HG03159 (cell line): Measurements from ENCODE around the gene TRIM29.
A peak's percentile ranks its signal among the peaks of the same experiment; 100 is the strongest.

Experiments used
- ATAC-seq: cut with Tn5 transposase; IDR thresholded peaks from one replicate; pipeline ENCODE4 v1.9.1; 2021; ENCODE audit warnings: mild to moderate bottlenecking, moderate library complexity; ENCODE audit not compliant: unreplicated experiment

Gene TRIM29

GRCh38 chr11:120124355-120124754 lies 13.6 kb downstream of the TRIM29 start:
- no peak for ATAC-seq

DNA sequence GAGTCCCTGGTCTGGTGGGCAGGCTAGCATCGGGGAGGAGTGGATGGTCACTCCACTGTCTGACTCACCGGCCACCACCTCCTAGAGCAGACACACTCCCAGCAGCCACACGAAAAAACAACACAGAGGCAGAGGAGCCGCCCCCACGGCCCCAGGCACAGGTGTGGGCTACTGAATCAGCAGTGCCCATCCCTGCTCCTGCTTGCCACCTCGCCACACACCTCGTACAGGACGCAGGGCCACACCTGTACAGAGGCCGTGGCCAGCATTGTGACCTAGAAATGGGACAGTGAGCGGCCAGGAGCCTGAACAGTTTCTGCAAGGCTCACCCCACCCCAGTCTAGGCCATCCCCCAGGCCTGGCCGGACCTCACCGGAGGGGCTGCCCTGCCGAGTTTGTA lies 14.0 kb downstream of the TRIM29 start:
- no peak for ATAC-seq

DNA sequence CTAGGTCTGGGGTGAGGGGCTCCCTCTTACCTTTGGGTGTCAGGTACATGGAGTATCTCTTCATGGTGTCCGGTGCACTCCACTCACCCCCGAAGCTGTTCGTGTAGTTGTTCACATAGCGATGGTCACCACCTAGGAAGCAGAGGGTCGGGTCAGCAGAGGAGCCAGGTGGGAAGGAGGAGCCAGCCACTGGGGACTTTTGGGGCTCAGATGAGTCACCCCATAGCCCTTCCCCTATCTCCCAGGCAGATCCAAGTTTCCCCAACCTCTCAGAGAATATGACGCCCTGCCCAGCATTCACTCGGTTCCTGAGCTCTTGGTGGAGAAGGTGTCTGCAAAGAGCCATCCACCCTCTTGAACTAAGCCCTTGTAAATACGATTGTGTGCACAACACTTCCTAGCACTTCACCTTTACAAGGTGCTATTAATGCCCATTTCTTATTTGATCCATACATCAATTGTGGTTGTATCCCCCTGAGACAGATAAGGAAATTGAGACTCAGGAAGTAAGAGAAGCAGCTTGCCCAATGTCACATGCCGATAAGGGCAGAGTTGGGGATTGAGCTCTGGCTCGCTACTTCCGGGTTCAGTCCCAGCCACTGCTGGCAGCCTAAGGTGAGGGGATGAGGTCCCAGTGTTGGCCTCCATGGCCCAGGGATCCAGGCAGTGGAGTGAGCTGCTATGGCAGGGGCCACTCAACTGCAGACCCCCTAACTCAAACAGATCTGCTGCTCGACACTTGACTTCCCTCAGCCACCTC lies 14.8 kb downstream of the TRIM29 start:
- no peak for ATAC-seq

DNA sequence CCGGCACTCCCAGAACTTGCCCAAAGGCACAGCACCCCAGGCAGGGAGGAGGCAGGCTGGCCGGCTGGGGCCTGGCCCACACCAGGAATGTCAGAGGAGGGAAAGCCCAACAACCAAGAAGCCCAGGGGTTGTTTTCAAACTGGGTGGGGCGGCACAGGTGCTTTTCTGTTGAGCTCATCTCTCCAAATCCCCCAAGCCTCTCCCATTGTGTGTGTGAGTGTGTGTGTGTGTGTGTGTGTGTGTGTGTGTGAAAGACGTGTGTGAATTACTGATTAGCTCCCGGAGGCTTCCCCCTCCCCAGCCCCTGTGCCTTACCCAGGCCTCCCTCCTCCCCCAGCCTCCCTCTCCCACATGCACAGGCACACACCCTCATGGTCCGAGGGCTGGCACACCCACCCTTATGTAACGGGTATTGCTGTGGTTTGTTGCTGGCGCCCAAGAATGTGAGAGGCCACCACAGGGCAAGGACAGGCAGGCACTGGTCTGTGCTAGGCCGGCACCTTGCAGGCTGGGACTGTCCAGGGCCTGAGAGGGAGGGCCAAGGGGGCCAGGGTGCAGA lies 15.9 kb downstream of the TRIM29 start:
- no peak for ATAC-seq

DNA sequence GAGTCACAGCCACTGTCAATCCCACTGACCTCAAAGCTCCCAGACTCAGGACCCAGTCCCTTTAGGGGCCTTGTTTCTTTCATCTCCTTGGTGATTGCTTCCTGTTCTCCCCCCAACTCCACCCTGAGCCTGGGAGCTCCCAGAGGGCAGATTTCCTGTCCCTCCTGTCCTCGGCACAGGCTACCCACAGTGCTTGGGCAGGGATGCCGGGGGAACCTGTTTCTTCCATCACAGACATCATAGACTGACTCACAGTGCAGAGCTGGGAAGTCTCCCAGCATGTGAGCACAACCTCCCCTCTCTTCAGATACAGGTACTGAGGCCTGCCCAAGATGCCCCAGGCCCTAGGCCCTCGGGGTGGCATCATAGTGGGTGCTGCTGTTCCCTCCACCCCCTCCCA lies 16.6 kb downstream of the TRIM29 start:
- no peak for ATAC-seq

- ATAC-seq = no peak
Measured at GRCh38 chr11:120120805-120121335, 17.0 kb downstream of the TRIM29 start.

GRCh38 chr11:120119121-120119520 lies 18.8 kb downstream of the TRIM29 start:
- ATAC-seq = no peak

- no peak for ATAC-seq
Measured at GRCh38 chr11:120117991-120118390, 19.9 kb downstream of the TRIM29 start.

- no peak for ATAC-seq
Measured at GRCh38 chr11:120116966-120117365, 20.9 kb downstream of the TRIM29 start.

DNA sequence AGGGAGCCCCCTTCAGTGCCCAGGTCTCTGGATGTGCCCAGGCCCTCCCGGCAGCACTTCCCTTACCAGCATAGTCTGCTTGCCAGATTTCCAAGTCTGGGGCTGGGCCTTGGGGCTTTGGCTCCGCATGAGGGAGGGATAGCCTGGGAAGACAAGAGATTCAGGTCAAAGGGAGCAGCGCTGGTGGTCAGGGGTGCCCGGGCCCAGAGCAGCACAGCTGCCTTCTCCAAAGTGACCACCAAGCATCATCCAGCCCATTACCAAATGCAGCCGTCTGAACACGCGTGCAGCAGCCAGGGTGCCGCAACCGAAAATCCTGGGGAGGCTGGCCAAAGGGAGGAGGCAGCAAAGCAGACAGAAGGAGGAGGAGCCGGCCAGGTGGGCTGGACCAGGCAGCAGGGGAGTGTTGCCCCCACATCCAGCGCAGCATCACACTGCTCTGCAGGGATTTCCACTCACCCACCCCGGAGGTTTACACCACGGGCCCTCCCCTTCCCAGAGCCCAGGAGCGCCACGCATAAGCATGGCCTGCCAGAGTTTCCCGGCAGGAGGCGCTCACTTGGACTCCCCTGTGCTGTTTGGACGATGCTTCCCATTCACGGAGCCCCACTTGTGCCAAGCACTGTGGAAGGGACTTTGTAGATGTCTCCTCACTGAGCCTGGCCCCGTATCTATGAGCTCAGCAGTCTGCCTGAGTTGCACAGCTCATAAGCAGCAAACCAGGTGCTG lies 22.5 kb downstream of the TRIM29 start:
- no peak for ATAC-seq

- ATAC-seq = no peak
Measured at GRCh38 chr11:120112174-120112796, 25.6 kb downstream of the TRIM29 start.

DNA sequence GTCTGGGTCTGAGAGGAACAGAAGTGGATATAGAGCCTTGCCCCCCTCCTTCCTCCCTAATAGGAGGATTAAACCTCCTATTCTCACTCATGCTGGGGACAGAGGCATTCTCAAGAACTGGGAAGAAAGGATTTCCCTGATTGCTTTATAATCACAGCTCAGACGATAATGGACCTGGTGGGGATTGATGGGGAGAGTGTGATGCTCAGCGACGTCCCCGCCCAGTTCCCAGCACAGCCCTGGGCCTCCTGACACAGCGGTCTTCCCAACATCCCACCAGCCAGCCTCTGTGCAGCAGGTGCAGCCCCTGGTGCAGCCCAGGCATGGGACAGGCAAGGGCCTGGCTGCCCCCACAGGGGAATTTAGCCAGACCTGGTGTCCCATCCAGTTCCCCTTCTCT lies 28.4 kb downstream of the TRIM29 start:
- ATAC-seq = no peak

DNA sequence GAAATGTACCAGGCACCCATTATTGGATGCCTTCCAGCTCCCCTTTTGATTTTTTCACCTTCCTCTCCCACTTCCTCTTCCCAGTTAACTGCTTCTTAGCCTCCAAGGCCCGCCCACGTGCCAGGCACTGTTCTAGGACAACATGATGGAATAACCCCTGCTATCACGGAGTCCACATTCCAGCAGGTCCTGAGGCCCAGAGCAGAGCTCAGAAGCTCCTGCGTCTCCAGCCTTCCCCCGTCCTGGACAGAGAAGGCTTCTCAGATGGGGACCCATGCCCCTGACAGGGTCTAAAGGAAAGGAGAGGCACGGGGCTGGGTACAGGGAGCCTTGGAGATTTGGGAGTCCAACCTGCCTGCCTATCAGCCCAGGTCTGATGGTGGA lies 29.1 kb downstream of the TRIM29 start:
- no peak for ATAC-seq

DNA sequence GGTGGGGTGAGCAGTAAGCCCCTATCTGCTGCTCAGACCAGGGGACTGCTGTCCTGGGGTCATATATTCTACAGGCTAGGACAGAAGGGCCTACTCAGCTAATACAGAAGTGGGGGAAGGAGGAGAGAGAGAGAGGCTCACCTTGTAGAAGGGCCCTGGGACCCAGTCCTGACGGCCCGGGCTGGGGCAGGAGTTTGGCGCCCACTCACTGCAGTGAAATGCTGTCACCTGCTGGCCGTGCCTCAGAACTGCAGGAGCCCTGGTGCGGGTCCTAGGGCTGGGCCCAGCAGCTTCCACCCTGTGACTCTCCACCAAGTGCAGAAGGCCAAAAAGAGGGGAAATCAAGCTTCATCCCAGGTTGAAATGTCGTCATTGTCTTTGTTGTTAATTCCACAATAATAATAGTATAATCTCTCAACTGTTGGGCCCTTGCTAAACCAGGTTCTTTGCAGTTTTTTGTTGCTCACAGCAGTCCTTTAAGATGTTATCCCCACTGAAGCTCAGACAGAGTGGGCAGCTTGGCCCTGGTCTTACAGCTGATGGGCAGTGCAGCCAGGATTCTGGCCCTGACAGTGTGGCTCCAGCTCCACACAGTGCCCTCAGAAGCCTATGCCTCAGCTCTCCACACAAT lies 29.6 kb downstream of the TRIM29 start:
- peak; percentile 76 for ATAC-seq

DNA sequence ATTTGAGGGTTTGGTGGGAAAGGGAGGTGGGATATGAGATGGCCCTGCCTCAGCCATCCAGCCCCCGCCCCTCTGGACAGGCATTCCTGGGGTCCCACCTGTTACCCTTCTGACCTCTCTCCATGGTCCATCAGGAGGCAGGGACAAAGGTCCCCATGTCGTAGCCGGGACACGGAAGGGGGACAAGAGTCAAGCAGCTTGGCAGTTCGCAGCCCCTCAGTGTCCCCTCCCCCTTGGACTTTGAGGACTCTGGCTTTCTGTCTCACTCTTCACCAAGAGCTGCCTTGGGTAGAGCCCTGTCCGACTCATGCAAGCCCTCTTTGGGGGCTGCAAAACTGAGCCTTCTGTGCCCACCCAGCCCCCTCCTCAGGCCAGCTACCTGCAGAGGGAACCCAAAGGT lies 30.2 kb downstream of the TRIM29 start:
- ATAC-seq = no peak

DNA sequence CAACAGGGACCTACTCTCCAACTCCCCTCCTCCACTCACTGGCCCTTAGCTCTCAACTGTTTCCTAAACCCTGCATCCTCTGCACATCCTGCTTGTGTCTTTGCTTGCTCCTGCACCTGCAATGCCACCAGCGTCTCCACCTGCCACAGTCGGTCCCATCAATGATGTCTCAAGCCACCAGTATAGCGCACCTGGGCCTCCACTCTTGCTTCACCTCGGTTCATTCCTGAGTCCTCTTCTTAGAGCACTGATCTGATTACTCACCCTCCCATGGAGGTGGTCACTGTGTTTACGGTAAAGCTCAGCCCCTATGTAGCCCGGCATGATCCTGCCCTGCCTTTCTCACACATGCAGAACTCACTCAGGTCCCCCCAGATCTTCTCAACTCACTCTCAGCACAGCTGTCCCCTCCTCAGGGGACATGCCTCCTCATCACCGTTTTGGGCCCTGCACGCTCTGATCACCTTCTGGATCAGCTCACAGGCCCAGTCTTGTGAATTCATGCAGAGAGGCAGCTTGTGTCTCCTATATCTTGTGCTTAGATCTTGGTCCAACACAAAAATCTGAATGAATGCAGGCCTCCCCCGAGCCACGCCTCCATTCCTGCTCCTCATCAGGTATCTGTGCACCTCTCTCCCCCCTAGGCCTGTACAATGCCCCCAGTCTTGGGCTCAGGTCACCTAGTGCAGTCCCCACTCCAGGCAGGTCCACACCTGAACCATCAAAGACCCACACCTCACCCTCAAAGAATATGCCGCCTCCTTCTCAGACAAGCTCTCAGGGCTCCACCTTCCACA lies 31.4 kb downstream of the TRIM29 start:
- ATAC-seq = no peak

GRCh38 chr11:120105576-120105975 lies 32.3 kb downstream of the TRIM29 start:
- ATAC-seq = no peak

DNA sequence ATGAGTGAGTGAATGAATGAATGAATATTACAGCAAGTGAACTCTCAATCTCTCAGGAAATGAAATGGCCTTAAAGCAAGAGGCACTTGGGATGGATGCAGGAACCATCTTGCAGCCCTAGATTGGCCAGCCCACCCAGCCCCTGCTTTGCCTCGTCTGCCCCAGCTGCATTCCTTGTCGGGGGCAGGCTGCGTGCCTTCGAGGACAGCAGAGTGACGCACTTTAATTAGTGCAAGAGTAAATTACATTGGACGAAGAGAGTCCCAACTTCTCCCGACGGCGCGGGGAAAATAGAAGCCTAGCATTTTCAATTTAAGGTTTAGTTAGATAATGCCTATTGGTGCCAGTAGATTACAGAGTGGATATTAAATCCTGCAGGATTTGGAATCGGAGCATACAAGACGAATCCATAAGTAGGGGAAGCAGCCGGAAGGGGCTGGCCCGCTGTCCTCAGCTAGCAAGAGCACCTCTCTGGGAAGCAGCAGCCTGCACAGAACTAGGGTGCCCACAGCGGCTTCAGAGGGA lies 33.8 kb downstream of the TRIM29 start:
- ATAC-seq = no peak

DNA sequence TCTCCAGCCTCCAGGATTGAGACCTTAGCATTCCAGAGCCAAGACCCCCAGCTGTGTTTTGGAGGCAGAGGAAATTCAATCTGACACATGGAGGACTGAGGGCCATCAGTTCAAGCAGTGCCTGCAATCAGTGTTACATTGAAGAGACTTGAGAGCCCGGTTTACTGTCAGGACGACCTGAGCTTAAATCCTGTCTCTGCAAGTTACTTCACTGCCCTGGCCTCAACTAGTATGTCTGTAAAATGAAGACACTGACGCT lies 35.1 kb downstream of the TRIM29 start:
- ATAC-seq = no peak
